Amniotic epithelial cell (primary cell): ENCODE data around the gene ZNF691.
A peak's percentile ranks its signal among the peaks of the same experiment; 100 is the strongest.
"Not testable (repeated sequence)": the region's sequence is repeated elsewhere in the genome, so short reads cannot be mapped to it uniquely, and the experiment has no call there.

ENCODE experiments used
- DNase-seq: peaks from one replicate; pipeline ENCODE4 v3.0.0-alpha.2; 2010; ENCODE audit warnings: low read depth

Gene ZNF691

GRCh38 chr1:42860339-42861013, 14.1 kb downstream of the ZNF691 start:
- DNase-seq = no peak

- no peak for DNase-seq
Observed at GRCh38 chr1:42861014-42861399, 14.6 kb downstream of the ZNF691 start.

DNA sequence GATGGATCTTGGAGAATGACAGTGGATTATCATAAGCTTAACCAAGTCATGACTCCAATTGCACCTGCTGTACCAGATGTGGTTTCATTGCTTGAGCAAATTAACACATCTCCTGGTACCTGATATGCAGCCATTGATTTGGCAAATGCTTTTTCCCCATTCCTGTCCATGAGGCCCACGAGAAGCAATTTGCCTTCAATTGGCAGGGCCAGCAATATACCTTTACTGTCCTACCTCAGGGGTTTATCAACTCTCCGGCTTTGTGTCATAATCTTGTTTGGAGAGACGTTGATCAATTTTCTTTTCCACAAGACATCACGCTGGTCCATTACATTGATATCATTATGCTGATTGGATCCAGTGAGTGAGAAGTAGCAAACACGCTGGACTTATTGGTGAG, 20.1 kb downstream of the ZNF691 start:
- no peak for DNase-seq

DNA sequence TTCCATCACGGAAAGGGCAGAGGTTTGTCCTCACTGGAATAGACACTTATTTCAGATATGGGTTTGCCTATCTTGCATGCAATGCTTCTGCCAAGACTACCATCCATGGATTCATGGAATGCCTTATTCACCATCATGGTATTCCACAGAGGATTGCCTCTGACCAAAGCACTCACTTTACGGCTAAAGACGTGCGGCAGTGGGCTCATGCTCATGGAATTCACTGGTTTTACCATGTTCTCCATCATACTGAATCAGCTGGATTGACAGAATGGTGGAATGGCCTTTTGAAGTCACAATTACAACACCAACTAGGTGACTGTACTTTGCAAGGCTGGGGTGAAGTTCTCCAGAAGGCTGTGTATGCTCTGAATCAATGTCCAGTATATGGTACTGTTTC, 22.1 kb downstream of the ZNF691 start:
- DNase-seq = peak; percentile 25

GRCh38 chr1:42869254-42869653, 22.8 kb downstream of the ZNF691 start:
- DNase-seq = not testable (repeated sequence)

DNA sequence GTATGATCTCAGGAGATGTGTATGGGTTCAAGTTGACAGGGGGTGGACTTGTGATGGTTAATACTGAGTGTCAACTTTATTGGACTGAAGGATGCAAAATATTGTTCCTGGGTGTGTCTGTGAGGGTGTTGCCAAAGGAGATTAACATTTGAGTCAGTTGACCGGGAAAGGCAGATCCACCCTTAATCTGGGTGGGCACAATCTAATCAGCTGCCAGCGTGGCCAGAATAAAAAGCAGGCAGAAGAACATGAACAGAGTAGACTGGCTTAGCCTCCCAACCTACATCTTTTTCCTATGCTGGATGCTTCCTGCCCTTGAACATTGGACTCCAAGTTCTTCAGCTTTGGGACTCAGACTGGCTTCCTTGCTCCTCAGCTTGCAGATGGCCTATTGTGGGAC, 23.3 kb downstream of the ZNF691 start:
- DNase-seq = not testable (repeated sequence)

GRCh38 chr1:42873108-42873507, 26.7 kb downstream of the ZNF691 start:
- not testable (repeated sequence) for DNase-seq

DNA sequence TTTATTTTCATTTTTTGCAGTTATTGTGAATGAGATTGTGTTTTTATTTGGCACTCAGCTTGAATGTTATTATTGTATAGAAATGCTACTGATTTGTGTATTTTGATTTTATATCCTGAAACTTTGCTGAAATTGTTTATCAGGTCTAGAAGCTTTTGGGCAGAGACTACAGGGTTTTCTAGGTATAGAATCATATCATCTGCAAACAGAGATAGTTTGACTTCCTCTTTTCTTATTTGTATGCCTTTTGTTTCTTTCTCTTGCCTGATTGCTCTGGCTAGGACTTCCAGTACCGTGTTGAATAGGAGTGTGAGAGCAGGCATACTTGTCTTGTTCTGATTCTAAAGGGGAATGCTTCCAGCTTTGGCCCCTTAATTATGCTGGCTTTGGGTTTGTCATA, 27.3 kb downstream of the ZNF691 start:
- no peak for DNase-seq

GRCh38 chr1:42876009-42876408, 29.6 kb downstream of the ZNF691 start:
- no peak for DNase-seq

- DNase-seq = no peak
Observed at GRCh38 chr1:42877380-42877779, 31.0 kb downstream of the ZNF691 start.

DNA sequence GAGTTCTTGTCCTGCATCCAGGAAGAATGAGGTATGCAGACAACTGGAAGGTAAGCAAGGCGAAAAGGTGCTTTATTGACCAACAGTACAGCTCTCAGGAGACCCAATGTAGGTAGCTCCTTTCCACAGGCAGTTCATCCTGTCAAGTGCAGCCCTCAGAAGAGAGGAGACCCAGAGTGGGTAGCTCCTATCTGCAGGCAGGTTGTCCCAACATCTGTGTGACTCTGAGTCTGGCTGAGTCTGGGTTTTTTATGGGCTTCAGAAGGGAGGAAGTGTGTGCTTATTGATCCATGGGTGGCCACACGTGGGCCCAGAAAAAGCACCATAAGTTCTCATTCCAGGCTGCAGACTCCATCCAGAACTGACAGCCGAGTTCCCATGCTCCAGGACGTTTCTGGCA, 34.0 kb downstream of the ZNF691 start:
- no peak for DNase-seq

- no peak for DNase-seq
Observed at GRCh38 chr1:42886046-42886739, 39.8 kb downstream of the ZNF691 start.

- no peak for DNase-seq
Observed at GRCh38 chr1:42886800-42887199, 40.4 kb downstream of the ZNF691 start.

DNA sequence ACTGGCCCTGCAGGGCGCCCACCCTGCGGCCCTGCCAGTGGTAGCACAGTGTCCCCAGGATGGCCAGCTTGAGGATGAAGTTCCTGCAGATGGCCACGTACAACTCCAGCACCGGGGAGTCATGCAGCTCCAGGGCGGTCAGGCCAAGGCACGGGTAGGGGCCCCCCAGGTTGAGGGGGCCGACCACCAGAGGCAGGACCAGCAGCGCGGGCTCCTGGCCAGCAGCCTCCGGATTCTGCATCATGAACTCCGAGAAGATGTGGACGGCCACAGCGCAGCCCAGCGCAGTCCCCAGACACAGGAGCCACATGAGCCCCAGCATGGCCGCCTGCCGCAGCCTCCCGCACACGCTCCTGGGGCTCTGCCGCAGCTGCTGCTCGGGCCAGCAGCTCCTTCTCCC, 41.0 kb downstream of the ZNF691 start:
- no peak for DNase-seq

DNA sequence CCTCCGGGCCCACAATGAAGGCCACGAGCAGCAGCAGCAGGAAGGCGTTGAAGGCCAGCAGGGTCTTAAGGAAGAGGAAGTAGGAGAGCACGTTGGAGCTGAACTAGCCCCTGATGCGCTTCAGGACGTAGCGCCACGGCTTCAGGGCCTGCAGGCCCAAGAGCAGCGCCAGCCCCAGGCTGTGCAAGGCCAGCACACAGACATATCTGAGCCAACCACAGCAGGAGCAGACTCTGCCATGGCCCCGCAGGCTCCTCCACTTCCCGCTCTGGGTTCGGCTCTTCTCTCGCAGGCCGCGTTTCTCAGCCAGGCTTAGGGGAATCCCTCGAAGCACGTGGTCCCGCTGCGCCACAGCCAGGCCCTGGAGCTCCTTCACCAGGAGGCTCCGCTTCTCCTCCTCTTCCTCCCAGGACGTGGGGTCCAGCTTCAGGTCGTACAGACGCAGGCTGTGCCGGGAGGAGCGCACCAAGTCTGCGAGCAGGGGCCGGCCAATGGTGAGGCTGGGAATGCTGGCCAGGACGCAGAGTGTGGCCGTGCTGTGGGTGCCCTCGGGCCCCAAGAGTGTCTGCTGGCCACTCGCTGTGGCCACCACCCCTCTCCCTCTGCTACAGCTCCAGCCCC, 41.7 kb downstream of the ZNF691 start:
- DNase-seq = no peak

DNA sequence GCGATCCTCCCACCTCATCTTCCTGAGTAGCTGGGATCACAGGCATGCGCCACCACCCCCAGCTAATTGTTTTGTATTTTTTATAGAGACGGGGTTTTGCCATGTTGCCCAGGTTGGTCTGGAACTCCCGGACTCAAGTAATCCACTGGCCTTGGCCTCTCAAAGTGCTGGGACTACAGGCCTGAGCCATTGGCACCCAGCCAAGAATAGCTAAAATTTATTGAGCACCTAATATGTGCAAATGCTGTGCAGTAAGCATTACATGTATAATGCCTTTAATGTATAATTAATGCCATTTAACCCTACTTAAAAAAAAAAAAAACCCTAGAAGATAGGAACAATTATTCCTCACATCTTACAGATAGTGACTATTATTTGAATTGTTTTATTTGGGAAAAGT, 42.9 kb downstream of the ZNF691 start:
- DNase-seq = no peak

- no peak for DNase-seq
Observed at GRCh38 chr1:42891465-42892138, 45.2 kb downstream of the ZNF691 start.

DNA sequence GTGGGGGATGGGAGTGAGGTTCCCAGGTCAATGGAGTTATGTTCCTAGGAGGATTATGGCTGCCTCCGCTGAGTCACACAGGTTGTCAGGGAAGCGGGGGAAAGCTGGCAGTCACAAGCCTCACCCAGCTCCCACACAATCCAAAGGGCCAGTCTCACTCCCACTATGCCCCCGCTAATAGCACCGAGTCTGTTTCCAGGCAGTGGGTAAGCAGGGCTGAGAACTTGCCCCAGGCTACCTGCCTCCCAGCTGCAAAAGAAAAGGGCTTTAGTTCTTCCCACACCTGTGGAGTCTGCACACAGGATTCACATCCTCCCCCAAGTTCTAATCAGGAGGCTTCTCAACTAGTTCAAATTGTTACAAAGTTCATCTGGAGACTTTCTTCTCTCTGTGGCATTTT, 53.5 kb downstream of the ZNF691 start:
- DNase-seq = not testable (repeated sequence)
